ENCODE measurements around the gene SLC2A6. TPM values are rescaled to one million over a fixed set of nuclear protein-coding genes. Genes with fewer than 3 reads are reported as not detected.

The SLC2A6 gene
- polyA plus RNA-seq, 1 of the 3 experiments (the other 2 are of a cell fraction): 5.2 TPM

DNA sequence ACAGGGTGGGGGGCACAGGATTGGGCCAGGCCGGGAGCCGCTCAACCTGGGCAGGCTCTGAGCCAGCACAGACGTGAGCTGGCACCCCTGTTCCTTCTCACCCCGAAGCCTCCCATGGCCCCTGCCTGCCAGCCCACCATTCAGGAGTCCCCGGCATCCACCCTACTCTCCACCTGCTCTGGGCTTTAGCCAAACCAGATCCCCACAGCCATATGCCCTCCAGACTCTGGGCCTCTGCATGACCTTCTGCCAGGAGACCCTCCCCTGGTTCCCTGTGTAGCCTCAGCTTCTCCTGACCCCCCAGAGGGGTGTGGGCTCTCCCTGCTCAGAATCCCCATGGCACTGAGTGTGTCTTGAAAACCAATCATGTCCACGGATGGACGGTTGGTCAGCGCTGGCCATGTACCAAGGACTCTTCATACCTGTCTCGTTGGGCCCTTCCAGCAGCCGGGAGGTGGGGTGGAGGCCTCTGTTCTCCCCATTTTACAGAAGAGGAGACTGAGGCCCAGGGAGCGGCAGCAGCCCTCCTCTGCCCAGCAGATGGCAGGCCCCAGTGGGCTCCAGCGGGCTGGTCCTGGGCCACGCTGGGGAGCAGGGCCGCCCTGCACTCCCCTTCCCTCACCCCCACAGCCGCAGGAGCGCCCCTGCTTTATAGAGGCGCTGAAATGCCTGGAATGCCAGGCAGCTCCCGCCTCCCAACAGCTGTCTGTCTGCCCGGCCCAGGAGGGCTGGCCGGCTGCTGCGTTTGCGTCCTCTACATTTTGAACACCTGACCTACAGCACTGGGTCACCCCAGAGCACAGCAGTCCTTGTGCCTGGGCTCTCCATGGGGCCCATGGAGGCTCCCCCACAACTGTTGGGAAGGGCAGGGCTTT is 49.3 kb upstream of the SLC2A6 start:
- Histone ChIP-seq H3F3A (replicated peaks; ENCODE audit: insufficient read depth) (no peaks in the 10 kb centered on the region), H3K27ac (ENCODE audit: low read depth in 2 of 2, low read length in 1 of 2) (peak overlapping the region in 1 of 2 experiments; percentile 100; a peak in 2 of 4 replicates), H3K4me1 (ENCODE audit: control insufficient read depth in 1 of 2, insufficient read depth in 2 of 2, low read depth in 1 of 2, low read length in 1 of 2) (peaks cover 9 to 81% of the 10 kb centered on the region in 2 experiments; a peak in 3 of 4 replicates), H3K36me3 (replicated peaks in 1 of 2; ENCODE audit: control insufficient read depth in 1 of 2, insufficient read depth in 2 of 2, low read length in 1 of 2) (no peaks in the 10 kb centered on the region), H3K9me2 (no peaks in the 10 kb centered on the region), H3K4me3 (ENCODE audit: low read depth in 2 of 2, low read length in 1 of 2) (no peak overlapping the region), H4K20me1 (ENCODE audit: insufficient read depth) (no peaks in the 10 kb centered on the region), H3K4me2 (no peak overlapping the region), H3K79me2 (ENCODE audit: insufficient read depth) (no peaks in the 10 kb centered on the region), H3K9ac (no peak overlapping the region), H2AFZ (ENCODE audit: low read depth) (no peak overlapping the region), H3K9me3 (no peaks in the 10 kb centered on the region), H3K27me3 (ENCODE audit: insufficient read depth) (no peaks in the 10 kb centered on the region)
- WGBS (ENCODE audit: low lambda C conversion rate): 83% methylated on average over 6 of the region's 22 CpGs
- ChIA-PET POLR2A (interaction anchor here (0.8 to 10.7 kb wide), 11 partner anchors 14 to 189 kb away, joined by 3 to 150 read pairs (median 4); partner anchors contain the start of gene DBH), CTCF (interaction anchor here (0.7 to 1.4 kb wide), 5 partner anchors 42 to 209 kb away, joined by 3 to 5 read pairs (median 3); partner anchors contain the start of gene SARDH)
- no peak for DNase-seq
- TF ChIP-seq, protein P1, sequence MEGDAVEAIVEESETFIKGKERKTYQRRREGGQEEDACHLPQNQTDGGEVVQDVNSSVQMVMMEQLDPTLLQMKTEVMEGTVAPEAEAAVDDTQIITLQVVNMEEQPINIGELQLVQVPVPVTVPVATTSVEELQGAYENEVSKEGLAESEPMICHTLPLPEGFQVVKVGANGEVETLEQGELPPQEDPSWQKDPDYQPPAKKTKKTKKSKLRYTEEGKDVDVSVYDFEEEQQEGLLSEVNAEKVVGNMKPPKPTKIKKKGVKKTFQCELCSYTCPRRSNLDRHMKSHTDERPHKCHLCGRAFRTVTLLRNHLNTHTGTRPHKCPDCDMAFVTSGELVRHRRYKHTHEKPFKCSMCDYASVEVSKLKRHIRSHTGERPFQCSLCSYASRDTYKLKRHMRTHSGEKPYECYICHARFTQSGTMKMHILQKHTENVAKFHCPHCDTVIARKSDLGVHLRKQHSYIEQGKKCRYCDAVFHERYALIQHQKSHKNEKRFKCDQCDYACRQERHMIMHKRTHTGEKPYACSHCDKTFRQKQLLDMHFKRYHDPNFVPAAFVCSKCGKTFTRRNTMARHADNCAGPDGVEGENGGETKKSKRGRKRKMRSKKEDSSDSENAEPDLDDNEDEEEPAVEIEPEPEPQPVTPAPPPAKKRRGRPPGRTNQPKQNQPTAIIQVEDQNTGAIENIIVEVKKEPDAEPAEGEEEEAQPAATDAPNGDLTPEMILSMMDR (IDR thresholded peaks at IDR 0.05): no peak
- TF ChIP-seq YY1 (IDR thresholded peaks at IDR 0.05; ENCODE audit: low read depth) (no peak), GABPA (IDR thresholded peaks at IDR 0.05; ENCODE audit: low read depth) (no peak), SIN3A (IDR thresholded peaks at IDR 0.05; ENCODE audit: borderline replicate concordance, low read depth, low read length) (no peak), POLR2AphosphoS5 (IDR thresholded peaks at IDR 0.05; ENCODE audit: low read depth, low read length) (no peak), SMC3 (IDR thresholded peaks at IDR 0.05; ENCODE audit: low read depth, low read length) (no peak), NRF1 (IDR thresholded peaks at IDR 0.05; ENCODE audit: low read depth, low read length) (no peak), TCF12 (IDR thresholded peaks at IDR 0.05) (no peak), RAD21 (IDR thresholded peaks at IDR 0.05; ENCODE audit: low read length) (no peak), RCOR1 (IDR thresholded peaks at IDR 0.05; ENCODE audit: low read length) (no peak), FOSL2 (IDR thresholded peaks at IDR 0.05; ENCODE audit: borderline replicate concordance, low read depth) (no peak), FOXM1 (IDR thresholded peaks at IDR 0.05; ENCODE audit: low read depth) (no peak), CHD2 (IDR thresholded peaks at IDR 0.05; ENCODE audit: low read length, partially characterized antibody) (no peak), JUND (IDR thresholded peaks at IDR 0.05) (no peak)
- TF ChIP-seq, protein P2, sequence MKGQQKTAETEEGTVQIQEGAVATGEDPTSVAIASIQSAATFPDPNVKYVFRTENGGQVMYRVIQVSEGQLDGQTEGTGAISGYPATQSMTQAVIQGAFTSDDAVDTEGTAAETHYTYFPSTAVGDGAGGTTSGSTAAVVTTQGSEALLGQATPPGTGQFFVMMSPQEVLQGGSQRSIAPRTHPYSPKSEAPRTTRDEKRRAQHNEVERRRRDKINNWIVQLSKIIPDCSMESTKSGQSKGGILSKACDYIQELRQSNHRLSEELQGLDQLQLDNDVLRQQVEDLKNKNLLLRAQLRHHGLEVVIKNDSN (IDR thresholded peaks at IDR 0.05; ENCODE audit: borderline replicate concordance, low read depth): no peak
- TF ChIP-seq, protein P3, sequence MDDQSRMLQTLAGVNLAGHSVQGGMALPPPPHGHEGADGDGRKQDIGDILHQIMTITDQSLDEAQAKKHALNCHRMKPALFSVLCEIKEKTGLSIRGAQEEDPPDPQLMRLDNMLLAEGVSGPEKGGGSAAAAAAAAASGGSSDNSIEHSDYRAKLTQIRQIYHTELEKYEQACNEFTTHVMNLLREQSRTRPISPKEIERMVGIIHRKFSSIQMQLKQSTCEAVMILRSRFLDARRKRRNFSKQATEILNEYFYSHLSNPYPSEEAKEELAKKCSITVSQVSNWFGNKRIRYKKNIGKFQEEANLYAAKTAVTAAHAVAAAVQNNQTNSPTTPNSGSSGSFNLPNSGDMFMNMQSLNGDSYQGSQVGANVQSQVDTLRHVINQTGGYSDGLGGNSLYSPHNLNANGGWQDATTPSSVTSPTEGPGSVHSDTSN (IDR thresholded peaks at IDR 0.05): no peak

All from SK-N-SH (cell line).